Left hindlimb (tissue), 1 donor: ENCODE measurements around the gene INTS11.
A peak's percentile ranks its signal among the peaks of the same experiment; 100 is the strongest.
"Not testable (repeated sequence)": the region's sequence is repeated elsewhere in the genome, so short reads cannot be mapped to it uniquely, and the experiment has no call there.

ENCODE experiments used
- DNase-seq: peaks from one replicate; pipeline ENCODE4 v3.0.0-alpha.2; 2018

Gene INTS11

GRCh38 chr1:1329304-1330210 lies 5.1 kb upstream of the INTS11 start:
- no peak for DNase-seq

GRCh38 chr1:1328254-1328653 lies 3.8 kb upstream of the INTS11 start:
- DNase-seq: no peak

- no peak for DNase-seq
These were observed 2.8 kb upstream of the INTS11 start for GRCh38 chr1:1327291-1327690.

- no peak for DNase-seq
These were observed 1.7 kb upstream of the INTS11 start for GRCh38 chr1:1326075-1326605.

GRCh38 chr1:1325288-1326074 lies 1.0 kb upstream of the INTS11 start:
- no peak for DNase-seq

GRCh38 chr1:1324084-1324523 lies 356 bp downstream of the INTS11 start:
- DNase-seq: no peak

- no peak for DNase-seq
These were observed 1.5 kb downstream of the INTS11 start for GRCh38 chr1:1322952-1323351.

GRCh38 chr1:1322418-1322817 lies 2.0 kb downstream of the INTS11 start:
- no peak for DNase-seq

GRCh38 chr1:1321477-1321876 lies 3.0 kb downstream of the INTS11 start:
- no peak for DNase-seq

- no peak for DNase-seq
These were observed 3.6 kb downstream of the INTS11 start for GRCh38 chr1:1320666-1321448.

GRCh38 chr1:1319646-1319941 lies 4.9 kb downstream of the INTS11 start:
- DNase-seq: no peak

GRCh38 chr1:1318777-1319645 lies 5.4 kb downstream of the INTS11 start:
- no peak for DNase-seq

GRCh38 chr1:1318131-1318652 lies 6.3 kb downstream of the INTS11 start:
- peak; percentile 82 for DNase-seq

GRCh38 chr1:1317420-1317819 lies 7.0 kb downstream of the INTS11 start:
- DNase-seq: no peak

GRCh38 chr1:1316199-1316598 lies 8.3 kb downstream of the INTS11 start:
- DNase-seq: not testable (repeated sequence)

GRCh38 chr1:1315435-1315954 lies 9.0 kb downstream of the INTS11 start:
- no peak for DNase-seq

GRCh38 chr1:1314678-1315335 lies 9.7 kb downstream of the INTS11 start:
- no peak for DNase-seq

GRCh38 chr1:1314237-1314586 lies 10.2 kb downstream of the INTS11 start:
- no peak for DNase-seq

GRCh38 chr1:1313500-1314236 lies 10.8 kb downstream of the INTS11 start:
- no peak for DNase-seq
